ENCODE measurements around the gene RUFY1. TPM values are rescaled to one million over a fixed set of nuclear protein-coding genes. Genes with fewer than 3 reads are reported as not detected.

RUFY1 gene
- total and polyA plus RNA-seq, 10 of the 15 experiments (the other 5 are each of a cell fraction or from before 2014, with no cell fraction given): 5.7 to 36.3 (median 24.5) TPM

GRCh38 chr5:179623003-179623905 is 72.9 kb downstream of the RUFY1 start, which contains the start of gene HNRNPH1 (continued):
- TF ChIP-seq, protein P1, sequence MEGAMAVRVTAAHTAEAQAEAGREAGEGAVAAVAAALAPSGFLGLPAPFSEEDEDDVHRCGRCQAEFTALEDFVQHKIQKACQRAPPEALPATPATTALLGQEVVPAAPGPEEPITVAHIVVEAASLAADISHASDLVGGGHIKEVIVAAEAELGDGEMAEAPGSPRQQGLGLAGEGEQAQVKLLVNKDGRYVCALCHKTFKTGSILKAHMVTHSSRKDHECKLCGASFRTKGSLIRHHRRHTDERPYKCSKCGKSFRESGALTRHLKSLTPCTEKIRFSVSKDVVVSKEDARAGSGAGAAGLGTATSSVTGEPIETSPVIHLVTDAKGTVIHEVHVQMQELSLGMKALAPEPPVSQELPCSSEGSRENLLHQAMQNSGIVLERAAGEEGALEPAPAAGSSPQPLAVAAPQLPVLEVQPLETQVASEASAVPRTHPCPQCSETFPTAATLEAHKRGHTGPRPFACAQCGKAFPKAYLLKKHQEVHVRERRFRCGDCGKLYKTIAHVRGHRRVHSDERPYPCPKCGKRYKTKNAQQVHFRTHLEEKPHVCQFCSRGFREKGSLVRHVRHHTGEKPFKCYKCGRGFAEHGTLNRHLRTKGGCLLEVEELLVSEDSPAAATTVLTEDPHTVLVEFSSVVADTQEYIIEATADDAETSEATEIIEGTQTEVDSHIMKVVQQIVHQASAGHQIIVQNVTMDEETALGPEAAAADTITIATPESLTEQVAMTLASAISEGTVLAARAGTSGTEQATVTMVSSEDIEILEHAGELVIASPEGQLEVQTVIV (IDR thresholded peaks at IDR 0.05; ENCODE audit: borderline replicate concordance, partially characterized antibody): no peak
- TF ChIP-seq HDAC6 (IDR thresholded peaks at IDR 0.05; ENCODE audit: unreplicated experiment): peak; percentile 94
- peak; percentile 84 for TF ChIP-seq MLLT1 (IDR thresholded peaks at IDR 0.05)
- peak; percentile 67 for TF ChIP-seq RELA (IDR thresholded peaks at IDR 0.05; ENCODE audit: borderline replicate concordance, partially characterized antibody)
- TF ChIP-seq CHD1 (IDR thresholded peaks at IDR 0.05; ENCODE audit: low read depth, low read length): peak; percentile 93; the same call in 1 of the 2 replicates
- peak; percentile 44; the same call in 1 of the 2 replicates for TF ChIP-seq SIN3A (IDR thresholded peaks at IDR 0.05; ENCODE audit: low read depth, low read length)
- peak; percentile 100 for TF ChIP-seq IKZF1 (conservative IDR thresholded peaks at IDR 0.05)
- peak; percentile 88; the same call in 1 of the 2 replicates for TF ChIP-seq LARP7 (IDR thresholded peaks at IDR 0.05)
- peak; percentile 99 for TF ChIP-seq CBFB (IDR thresholded peaks at IDR 0.05; ENCODE audit: low read depth)
- peak; percentile 79 for TF ChIP-seq KLF5 (IDR thresholded peaks at IDR 0.05; ENCODE audit: partially characterized antibody)
- TF ChIP-seq ZNF274 (IDR thresholded peaks at IDR 0.05; ENCODE audit: insufficient read depth, insufficient read length): no peak
- peak; percentile 100 for TF ChIP-seq POLR2AphosphoS2 (IDR thresholded peaks at IDR 0.05; ENCODE audit: low read depth, low read length)
- TF ChIP-seq ZBED1 (IDR thresholded peaks at IDR 0.05; ENCODE audit: borderline replicate concordance): peak; percentile 62; the same call in 1 of the 2 replicates
- TF ChIP-seq, protein P2, sequence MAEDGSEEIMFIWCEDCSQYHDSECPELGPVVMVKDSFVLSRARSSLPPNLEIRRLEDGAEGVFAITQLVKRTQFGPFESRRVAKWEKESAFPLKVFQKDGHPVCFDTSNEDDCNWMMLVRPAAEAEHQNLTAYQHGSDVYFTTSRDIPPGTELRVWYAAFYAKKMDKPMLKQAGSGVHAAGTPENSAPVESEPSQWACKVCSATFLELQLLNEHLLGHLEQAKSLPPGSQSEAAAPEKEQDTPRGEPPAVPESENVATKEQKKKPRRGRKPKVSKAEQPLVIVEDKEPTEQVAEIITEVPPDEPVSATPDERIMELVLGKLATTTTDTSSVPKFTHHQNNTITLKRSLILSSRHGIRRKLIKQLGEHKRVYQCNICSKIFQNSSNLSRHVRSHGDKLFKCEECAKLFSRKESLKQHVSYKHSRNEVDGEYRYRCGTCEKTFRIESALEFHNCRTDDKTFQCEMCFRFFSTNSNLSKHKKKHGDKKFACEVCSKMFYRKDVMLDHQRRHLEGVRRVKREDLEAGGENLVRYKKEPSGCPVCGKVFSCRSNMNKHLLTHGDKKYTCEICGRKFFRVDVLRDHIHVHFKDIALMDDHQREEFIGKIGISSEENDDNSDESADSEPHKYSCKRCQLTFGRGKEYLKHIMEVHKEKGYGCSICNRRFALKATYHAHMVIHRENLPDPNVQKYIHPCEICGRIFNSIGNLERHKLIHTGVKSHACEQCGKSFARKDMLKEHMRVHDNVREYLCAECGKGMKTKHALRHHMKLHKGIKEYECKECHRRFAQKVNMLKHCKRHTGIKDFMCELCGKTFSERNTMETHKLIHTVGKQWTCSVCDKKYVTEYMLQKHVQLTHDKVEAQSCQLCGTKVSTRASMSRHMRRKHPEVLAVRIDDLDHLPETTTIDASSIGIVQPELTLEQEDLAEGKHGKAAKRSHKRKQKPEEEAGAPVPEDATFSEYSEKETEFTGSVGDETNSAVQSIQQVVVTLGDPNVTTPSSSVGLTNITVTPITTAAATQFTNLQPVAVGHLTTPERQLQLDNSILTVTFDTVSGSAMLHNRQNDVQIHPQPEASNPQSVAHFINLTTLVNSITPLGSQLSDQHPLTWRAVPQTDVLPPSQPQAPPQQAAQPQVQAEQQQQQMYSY (CRISPR knock-in tag; IDR thresholded peaks at IDR 0.05): no peak
- peak; percentile 95 for TF ChIP-seq SMAD1 (IDR thresholded peaks at IDR 0.05; ENCODE audit: low read depth, partially characterized antibody)
- peak; percentile 87 for TF ChIP-seq TAF1 (IDR thresholded peaks at IDR 0.05; ENCODE audit: borderline replicate concordance, low read depth, low read length)
- peak; percentile 99 for TF ChIP-seq POLR2A (IDR thresholded peaks at IDR 0.05; ENCODE audit: low read depth, low read length)
- TF ChIP-seq NBN (IDR thresholded peaks at IDR 0.05): peak; percentile 6
- TF ChIP-seq, protein P3, sequence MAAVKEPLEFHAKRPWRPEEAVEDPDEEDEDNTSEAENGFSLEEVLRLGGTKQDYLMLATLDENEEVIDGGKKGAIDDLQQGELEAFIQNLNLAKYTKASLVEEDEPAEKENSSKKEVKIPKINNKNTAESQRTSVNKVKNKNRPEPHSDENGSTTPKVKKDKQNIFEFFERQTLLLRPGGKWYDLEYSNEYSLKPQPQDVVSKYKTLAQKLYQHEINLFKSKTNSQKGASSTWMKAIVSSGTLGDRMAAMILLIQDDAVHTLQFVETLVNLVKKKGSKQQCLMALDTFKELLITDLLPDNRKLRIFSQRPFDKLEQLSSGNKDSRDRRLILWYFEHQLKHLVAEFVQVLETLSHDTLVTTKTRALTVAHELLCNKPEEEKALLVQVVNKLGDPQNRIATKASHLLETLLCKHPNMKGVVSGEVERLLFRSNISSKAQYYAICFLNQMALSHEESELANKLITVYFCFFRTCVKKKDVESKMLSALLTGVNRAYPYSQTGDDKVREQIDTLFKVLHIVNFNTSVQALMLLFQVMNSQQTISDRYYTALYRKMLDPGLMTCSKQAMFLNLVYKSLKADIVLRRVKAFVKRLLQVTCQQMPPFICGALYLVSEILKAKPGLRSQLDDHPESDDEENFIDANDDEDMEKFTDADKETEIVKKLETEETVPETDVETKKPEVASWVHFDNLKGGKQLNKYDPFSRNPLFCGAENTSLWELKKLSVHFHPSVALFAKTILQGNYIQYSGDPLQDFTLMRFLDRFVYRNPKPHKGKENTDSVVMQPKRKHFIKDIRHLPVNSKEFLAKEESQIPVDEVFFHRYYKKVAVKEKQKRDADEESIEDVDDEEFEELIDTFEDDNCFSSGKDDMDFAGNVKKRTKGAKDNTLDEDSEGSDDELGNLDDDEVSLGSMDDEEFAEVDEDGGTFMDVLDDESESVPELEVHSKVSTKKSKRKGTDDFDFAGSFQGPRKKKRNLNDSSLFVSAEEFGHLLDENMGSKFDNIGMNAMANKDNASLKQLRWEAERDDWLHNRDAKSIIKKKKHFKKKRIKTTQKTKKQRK (IDR thresholded peaks at IDR 0.05; ENCODE audit: low read depth, low read length): no peak

Data from GM12878 (cell line).